HG03457 (cell line): ENCODE data around the gene RRM1.
"Not testable (repeated sequence)": the region's sequence is repeated elsewhere in the genome, so short reads cannot be mapped to it uniquely, and the experiment has no call there.

Source experiments
- ATAC-seq: cut with Tn5 transposase; IDR thresholded peaks from one replicate; pipeline ENCODE4 v1.9.1; 2021; ENCODE audit warnings: moderate number of reproducible peaks; ENCODE audit not compliant: unreplicated experiment

The RRM1 gene

DNA sequence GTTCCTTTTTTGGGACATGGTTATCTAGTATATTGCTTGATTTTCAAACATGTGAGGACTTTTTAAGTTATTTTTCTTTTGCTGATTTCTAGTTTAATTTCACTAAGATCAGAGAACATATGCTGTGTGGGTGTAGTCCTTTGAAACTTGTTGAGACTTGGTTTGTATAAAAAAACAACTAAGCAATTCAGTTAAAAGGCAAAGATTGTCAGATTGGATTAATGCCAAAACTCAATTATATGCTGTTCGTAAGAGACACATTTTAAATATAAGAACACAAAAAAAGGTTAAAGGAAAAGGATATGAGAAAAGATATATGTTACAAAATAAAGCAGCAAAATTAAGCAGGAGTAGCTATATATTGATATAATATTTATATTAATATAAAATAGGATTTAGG is 17.8 kb upstream of the RRM1 start:
- ATAC-seq = no peak

DNA sequence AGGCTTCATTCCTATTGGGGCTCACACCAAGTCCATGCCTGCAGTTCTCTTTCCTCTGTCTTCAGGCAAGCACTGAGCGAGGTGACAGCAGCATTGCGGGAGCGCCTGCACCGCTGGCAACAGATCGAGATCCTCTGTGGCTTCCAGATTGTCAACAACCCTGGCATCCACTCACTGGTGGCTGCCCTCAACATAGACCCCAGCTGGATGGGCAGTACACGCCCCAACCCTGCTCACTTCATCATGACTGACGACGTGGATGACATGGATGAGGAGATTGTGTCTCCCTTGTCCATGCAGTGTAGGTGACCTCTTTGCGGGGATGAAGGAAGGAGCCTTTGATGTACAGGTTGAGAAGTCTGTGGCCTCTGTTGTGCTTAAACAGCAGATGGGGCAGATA is 11.4 kb upstream of the RRM1 start:
- ATAC-seq = no peak

DNA sequence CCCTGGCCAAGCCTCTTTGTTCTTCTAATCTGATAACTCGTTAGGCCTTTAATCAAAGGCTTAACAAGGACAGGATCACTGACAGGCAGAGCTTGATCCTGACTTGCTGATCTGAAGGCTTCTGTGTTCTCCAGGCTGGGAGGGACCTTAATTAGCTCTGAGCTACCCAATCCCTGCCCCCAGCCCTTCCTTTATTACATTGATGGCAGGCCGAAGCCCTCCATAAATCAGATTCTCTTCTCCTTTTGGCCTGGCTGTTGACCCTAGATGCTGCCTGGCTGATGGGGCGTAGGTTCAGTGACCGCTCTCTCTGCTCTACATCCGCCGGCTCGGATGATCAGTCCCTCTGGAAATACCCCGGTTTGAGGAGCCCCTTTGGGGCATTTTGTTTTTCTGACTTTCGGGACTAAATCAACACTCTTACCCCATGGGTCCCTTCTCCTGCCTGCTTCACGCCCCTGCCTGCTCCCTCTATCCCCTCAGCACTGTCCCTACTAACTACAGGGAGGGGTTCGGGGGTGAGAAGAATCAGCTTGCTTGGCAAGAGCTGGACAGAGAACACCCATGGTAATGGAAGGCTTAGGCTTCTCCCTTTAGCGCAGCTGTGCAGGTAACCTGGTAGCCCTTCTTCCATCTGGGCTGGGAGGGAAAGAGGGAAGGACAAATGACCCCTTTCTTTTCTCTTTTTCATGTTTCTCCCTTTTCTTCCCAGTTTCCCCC is 10.0 kb upstream of the RRM1 start:
- ATAC-seq = no peak

DNA sequence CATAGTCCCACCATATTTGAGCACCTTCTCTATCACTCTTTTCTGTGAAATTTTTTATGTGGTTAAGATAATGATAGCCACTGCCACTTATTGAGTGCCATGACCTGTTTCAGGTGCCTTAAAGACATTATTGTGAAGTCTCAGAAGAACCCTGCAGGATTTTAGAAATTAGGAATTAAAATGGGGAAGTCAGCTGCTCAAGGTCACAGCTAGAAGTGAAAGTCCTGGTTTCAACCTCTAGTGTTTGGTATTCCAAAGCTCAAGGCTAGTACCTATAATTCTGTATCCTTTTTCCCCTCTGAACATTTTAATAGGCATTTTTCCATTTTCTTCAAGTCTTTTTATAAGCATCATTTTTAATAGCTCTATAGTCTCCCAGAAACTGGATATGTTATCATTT is 9.0 kb upstream of the RRM1 start:
- no peak for ATAC-seq

DNA sequence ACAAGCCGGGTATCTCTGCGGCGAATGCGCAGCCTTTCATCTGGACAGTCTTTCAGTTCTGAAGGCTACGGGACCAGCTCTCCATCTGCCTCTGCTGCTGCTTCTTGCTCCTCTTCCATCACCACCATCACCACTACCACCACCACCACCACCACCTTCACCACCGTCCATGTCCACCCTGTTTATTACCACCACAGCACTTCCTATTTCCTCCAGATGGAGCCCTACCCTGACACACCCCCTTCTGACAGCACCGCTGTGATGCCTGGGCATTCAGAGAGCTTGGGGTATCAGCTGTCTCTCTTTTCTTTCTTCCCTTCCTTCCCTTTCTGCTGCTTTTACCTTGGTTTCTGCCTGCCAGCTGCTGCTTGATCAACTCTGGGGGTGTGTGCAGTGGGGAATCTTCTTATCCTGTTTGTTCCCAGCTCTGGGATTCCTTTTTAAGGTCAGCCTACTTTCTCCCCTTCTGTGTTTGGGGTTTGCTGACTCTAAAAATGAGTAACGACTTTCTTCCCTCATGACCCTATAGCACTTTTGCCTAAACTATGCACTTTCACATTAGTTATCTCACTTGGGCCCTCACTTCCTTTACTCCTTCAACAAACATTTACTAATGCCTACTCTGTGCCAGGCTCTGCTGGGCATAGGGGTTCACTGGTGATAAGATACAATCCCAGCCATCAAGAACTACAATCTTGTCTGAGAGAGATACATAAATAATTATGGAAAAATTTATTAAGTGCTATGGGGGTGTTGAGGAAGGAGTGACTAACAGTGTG is 7.8 kb upstream of the RRM1 start:
- no peak for ATAC-seq

DNA sequence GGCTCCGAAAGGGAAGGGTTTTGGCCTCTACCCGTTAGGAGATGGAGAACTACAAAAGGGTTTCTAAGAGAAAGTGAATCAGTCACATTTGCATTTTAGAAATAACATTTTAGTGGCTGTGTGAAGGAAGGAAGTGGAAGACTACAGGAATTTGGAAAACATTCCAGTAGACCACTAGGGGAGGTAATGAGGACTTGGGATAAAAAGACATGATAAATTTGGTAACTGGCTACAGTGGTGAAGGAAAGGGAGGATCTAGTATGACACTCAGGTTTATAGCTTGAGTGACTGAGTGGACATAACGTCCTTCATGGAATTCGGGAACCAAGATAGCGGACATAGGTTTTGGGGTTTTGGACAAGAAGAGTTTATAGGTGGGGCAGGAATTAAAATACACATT is 7.0 kb upstream of the RRM1 start:
- no peak for ATAC-seq

DNA sequence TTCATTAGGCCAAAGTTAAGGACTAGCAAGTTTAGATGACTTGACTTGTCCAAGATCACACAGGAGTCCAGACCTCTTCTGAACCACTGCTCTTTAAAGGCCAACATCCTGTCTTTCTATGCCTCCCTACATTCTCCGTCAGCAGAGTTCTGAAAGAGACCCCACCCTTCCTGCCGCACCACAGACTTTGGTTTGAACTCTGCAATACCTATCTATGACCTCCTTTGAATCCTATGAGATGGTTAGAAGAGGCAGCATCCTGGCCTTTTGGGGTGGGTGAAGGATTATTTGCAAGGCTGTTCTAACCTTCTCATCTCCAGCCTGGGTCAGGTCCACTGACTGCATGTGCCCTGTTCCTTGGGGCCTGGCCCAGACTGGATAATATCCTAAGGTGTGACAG is 4.3 kb upstream of the RRM1 start:
- ATAC-seq = no peak

DNA sequence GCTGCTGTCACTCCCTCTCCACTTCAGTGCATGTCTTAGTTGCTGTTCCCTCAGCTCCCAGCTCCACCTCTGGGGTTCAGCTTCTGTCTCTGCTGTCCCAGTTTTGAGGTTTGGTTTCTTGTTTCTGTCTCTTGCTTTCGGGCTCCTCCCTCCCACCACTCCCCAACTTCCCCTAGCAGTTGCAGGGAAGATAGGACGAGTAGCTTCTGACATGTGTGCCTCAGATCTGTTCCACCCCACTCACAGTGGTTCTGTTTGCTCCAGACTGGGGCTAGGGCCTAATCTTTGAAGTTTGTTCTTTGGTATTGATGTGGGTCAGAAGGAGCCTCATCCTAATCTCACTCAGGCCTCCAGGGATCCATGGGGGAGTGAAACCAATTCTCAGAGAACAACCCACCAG is 2.6 kb upstream of the RRM1 start:
- ATAC-seq = no peak

DNA sequence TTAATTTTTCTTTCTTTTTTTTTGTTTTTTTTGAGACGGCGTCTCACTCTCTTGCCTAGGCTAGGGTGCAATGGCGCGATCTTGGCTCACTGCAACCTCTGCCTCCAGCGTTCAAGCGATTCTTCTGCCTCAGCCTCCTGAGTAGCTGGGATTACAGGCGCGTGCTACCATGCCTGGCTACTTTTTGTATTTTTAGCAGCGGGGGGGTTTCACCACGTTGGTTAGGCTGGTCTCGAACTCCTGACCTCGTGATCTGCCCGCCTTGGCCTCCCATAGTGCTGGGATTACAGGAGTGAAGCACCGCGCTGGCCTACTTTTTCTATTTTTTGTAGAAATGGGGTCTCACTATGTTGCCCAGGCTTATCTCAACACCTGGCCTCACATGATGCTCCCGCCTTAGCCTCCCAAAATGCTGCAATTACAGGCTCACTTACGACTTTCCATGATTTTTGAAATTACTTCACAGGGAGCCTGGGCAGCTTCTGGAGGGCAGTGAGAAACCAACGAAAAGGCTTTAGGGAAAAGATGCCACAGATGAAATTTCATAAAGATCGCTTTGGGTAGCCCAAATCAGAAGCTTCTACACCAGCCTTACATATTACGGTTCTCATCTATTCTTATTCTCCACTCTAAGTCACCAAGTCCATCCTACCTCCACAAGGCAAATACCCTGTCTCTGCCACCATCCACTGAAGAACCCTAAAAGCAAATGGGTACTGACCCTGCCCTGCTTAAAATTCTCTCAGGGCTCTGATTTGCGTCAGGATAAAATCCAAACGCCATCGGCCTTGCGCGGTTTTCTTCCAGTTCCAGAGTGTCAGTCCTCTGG is 866 bp upstream of the RRM1 start:
- no peak for ATAC-seq

DNA sequence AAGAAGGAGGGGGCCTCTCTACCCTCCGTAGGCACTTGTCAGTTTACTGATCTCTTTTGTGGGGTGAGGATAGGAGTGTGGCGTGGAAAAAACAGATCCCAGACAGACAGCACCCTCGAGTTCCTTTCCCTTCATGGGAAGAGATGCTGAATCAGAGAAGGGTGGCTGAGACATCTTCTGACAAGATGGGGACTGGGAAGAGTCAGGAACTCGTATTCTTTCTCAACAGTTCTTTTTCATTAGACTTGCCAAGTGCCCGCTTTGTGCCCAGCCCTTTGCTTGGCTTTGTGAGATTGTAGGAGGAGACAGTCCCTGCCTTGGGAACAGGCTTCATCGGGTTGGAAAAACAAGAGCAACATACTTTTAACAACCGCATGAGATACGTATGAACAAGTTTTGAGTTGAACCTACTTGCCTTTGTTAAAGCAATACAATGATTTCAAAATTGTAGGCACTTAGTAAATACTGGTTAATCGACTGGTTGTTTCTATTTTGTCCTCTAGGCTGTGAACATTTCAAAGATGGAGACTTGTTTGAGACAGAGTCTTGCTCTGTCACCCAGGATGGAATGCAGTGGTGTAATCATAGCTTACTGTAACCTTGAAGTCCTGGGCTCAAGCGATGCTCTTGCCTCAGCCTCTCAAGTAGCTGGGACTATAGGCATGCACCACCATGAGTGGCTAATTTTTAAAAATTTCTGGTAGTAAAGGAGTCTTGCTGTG is 1.1 kb downstream of the RRM1 start:
- ATAC-seq = no peak

DNA sequence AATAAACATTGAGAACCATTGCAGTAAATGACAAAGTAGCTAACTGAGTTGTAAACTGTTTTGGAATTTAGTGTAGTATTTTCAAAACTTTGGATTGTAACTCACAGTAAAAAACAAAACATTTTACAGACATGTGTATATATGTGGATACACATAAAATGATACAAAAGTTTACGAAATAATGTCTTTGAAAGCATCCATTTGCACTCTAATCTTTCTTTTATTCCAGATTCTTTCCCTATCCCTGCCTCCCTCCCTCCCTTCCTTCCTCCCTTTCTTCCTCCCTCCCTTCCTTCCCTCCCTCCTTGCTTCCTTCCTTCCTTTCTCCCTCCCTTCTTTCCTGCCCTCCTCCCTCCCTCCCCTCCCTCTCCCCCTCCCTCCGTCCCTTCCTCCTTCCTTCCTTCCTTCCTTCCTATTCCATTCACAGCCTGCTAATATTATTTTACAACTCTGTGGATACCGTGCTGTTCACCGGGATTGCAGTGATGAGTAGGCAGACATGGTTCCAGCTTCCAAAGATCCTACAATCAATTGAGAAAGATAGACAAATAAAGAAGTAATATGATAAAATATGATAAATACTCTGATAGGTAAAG is 3.5 kb downstream of the RRM1 start:
- ATAC-seq = no peak

DNA sequence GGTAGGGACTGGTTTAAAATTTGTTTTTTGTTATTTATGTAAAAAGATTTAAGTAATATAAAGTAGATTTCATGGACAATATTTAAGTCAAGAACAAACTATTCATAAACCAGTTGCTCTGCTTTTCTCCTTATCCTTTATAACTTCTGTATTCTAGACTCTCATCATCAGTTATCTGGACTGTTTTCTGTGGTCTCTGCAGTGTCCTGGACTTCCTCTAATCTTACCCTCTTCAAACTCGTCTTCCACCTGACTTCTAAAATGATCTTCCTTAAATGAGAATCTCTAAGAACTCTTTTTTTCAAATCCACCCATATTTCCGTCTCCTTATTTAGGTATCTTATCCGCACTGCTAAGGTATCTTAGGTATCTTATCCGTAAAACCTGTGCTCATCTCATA is 8.1 kb downstream of the RRM1 start:
- ATAC-seq = no peak

DNA sequence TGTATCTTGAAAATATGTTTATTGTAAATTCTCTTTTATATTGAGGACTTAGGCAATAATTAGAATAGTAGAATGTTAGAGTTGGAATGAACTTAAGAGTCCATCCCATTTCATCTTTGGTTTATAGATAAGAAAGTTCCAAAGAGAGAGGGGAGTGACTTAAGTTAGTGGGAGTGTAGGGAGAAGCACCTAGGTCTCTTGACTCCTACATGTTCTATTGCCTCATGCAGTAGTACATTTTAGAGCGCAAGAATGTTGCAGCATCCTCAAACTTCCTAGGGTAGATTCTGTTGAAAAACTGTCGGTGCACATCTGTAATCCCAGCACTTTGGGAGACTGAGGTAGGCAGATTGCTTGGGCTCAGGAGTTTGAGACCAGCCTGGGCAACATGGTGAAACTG is 8.7 kb downstream of the RRM1 start:
- ATAC-seq = no peak

DNA sequence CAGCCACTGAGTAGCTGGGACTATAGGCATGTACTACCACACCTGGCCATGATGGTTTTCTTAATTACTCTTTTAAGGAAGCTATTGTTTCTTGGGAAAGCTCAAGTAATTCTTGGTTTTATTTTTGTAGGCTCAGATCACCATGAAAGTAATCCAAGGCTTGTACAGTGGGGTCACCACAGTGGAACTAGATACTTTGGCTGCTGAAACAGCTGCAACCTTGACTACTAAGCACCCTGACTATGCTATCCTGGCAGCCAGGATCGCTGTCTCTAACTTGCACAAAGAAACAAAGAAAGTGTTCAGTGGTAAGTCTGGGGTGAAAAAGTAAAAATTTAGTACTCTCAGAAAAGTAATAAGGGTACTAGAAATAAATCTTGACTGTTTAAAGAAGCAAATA is 11.3 kb downstream of the RRM1 start:
- no peak for ATAC-seq

DNA sequence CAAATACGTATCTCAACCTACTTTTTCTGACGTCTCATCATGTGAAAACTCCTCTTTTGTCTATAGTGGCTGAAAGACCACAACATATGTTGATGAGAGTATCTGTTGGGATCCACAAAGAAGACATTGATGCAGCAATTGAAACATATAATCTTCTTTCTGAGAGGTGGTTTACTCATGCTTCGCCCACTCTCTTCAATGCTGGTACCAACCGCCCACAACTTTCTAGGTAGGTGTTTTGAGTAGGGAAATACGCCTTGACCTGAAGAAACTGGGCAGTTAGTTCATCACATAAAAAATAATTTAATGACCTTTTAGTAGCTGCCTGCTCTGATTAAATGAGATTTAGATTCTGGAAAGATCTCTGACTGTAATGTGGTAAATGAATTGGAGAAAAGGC is 17.2 kb downstream of the RRM1 start:
- ATAC-seq = no peak

DNA sequence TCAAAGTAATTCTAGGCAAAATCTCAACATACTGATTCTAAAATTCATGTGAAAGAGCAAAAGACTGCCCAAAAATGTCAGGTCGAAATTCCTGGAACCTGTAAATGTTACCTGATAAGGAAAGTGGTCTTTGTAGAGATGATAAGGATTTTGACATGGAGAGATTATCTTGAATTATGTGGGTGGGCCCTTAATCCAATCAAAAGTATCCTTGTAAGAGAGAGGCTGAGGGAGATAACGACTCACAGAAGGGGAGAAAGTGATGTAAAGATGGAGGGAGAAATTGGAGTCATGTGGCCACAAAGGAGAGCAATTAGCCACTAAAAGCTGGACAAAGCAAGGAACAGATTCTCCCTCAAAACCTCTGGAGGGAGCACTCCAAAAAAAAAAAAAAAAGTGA is 20.5 kb downstream of the RRM1 start:
- ATAC-seq = no peak

DNA sequence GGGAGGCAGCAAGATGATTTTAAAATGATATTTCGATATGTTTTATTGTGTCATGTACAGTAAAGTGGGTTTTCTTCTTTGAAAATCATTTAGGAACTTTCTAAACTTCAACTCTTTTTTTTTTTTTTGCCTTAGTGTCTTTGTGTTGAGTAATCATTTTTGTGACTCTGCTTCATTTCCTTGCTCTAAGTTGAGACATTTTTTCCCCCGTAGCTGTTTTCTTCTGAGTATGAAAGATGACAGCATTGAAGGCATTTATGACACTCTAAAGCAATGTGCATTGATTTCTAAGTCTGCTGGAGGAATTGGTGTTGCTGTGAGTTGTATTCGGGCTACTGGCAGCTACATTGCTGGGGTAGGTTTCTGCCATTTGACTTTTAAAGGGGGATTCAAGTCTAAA is 23.5 kb downstream of the RRM1 start:
- no peak for ATAC-seq

DNA sequence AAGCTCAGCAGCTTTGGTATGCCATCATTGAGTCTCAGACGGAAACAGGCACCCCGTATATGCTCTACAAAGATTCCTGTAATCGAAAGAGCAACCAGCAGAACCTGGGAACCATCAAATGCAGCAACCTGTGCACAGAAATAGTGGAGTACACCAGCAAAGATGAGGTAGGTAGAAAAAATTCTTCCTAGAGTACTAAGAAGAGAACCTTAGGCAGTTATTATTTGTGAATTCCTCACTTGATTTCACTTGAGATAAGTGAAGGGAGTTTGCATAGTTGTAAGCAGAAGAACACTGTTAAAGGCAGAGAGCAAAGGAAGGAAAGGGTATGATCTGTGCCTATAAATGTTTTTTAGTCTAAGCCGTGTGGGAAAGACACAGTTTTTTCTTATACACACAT is 28.6 kb downstream of the RRM1 start:
- ATAC-seq = no peak

DNA sequence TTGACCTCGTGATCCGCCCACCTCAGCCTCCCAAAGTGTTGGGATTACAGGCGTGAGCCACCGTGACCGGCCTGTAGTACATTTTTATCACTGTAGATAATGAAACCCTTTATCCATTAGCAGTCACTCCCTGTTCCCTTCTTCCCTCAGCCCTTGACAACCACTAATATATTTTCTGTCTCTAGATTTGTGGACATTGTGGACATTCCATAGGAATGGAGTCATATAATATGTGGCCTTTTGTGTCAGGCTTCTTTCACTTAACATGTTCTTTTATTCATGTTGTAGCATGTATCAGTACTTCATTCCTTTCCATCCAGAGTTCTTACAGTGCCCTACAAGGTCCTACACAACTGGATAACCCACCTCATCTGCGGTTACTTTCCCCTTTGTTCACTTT is 30.5 kb downstream of the RRM1 start:
- no peak for ATAC-seq

DNA sequence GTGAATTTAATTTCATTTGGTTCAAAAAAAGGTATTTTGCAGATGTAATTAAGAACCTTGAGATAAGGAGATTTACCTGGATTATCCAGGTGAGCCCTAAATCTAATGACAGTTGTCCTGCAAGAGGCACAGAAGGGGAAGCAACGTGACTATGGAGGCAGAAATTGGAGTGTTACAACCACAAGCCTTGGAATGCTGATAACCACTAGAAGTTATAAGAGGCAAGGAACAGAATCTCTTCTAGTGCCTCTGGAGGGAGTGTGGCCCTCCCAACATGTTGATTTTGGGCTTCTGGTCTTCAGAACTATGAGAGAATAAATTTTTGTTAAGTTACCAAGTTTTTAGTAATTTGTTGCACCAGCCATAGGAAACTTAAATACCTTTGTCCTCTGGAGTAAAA is 32.8 kb downstream of the RRM1 start:
- no peak for ATAC-seq

DNA sequence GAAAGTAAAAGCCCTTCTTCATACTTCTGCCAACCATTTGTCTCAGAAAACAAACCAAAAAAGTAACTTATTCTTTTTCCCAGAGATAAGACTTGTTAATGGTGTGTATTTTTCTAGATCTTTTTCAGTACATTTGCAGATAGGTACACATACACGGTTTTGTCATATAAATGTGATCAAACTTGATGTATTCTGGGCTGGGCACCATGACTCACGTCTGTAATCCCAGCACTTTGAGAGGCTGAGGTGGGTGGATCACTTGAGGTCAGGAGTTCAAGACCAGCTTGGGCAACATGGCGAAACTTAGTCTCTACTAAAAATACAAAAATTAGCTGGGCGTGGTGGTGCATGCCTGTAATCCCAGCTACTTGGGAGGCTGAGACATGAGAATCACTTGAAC is 35.6 kb downstream of the RRM1 start:
- not testable (repeated sequence) for ATAC-seq
